Epithelial cell of esophagus (primary cell): ENCODE data around the gene GRIP1.

Experiments used
- DNase-seq: peaks from one replicate; pipeline ENCODE4 v3.0.0; 2010; ENCODE audit warnings: low read depth
- H3K4me3 ChIP-seq: 2 replicates; pipeline ENCODE4 v1.5.1; 2011; ENCODE audit warnings: mild to moderate bottlenecking, low read length, control low read depth
- TF ChIP-seq, protein P1 (sequence below): IDR thresholded peaks from 2 replicates; pipeline ENCODE4 v1.5.1; 2011; ENCODE audit warnings: low read depth, mild to moderate bottlenecking, low read length, control low read depth, inconsistent platforms; ENCODE audit not compliant: insufficient read depth; ENCODE audit errors: missing control alignments

GRIP1 gene

GRCh38 chr12:66717036-66717673 is 38.3 kb upstream of the GRIP1 start:
- TF ChIP-seq, protein P1, sequence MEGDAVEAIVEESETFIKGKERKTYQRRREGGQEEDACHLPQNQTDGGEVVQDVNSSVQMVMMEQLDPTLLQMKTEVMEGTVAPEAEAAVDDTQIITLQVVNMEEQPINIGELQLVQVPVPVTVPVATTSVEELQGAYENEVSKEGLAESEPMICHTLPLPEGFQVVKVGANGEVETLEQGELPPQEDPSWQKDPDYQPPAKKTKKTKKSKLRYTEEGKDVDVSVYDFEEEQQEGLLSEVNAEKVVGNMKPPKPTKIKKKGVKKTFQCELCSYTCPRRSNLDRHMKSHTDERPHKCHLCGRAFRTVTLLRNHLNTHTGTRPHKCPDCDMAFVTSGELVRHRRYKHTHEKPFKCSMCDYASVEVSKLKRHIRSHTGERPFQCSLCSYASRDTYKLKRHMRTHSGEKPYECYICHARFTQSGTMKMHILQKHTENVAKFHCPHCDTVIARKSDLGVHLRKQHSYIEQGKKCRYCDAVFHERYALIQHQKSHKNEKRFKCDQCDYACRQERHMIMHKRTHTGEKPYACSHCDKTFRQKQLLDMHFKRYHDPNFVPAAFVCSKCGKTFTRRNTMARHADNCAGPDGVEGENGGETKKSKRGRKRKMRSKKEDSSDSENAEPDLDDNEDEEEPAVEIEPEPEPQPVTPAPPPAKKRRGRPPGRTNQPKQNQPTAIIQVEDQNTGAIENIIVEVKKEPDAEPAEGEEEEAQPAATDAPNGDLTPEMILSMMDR, result peak; percentile 4
- no peak for DNase-seq
- no peak overlapping the region for H3K4me3 ChIP-seq

- no peak for DNase-seq
- TF ChIP-seq, protein P1, result no peak
- H3K4me3 ChIP-seq, result no peak overlapping the region
Observed at GRCh38 chr12:66716522-66716921, 37.6 kb upstream of the GRIP1 start.

- no peak for DNase-seq
- TF ChIP-seq, protein P1, result no peak
- no peak overlapping the region for H3K4me3 ChIP-seq
Observed at GRCh38 chr12:66714709-66715108, 35.8 kb upstream of the GRIP1 start.

DNA sequence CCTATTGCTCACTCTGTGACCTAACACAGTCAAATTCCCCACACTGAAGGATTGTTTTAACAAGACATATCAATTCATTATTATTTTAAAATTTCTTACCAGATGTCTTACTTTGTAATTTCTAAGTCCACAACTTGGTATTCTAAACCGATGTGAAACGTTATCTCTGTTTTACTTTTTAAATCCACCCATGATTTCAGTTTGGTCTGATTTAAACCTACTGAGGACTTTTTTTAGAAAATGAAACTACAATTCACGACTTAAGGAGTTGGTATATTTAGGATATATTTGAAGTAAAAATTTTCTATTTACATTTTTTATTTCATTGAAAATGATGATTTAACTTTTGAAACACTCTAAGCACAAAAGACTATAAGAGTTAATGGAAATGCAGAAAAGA is 35.1 kb upstream of the GRIP1 start:
- DNase-seq, result no peak

DNA sequence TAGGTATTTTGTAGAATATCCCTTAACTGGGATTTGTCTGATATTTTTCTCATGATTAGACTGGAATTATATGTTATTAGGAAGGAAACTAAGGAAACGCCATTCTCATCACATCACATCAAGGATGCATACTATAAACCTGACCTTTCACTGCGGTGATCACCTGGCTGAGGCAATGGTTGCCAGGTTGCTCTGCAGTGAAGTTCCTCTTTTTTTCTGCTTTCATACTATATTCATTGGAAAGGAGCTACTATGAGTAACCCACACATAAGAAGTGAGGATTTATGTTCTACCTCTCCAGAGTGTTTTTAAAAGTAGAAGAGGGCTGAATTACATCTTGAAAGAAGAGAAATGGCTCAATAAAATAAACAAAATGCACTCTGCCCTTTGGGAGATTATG is 31.0 kb upstream of the GRIP1 start:
- TF ChIP-seq, protein P1, result no peak
- no peak overlapping the region for H3K4me3 ChIP-seq
- no peak for DNase-seq

More for the DNA sequence above, 35.1 kb upstream of the GRIP1 start:
- no peak overlapping the region for H3K4me3 ChIP-seq
- TF ChIP-seq, protein P1, result no peak

DNA sequence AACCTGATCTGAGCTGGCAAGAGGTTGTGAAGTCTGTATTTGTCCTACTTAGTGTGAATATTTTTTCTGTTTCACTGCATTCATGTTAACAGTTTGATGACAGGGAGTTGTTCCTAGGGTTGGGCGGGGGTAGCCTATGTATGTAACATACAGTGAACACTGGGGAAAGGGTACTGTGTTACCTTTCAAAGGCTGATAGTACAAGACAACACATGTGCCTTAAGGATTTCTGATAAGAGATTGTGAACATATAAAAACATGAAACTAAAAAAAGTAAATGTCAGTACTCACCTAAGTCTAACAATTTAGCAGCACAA is 30.5 kb upstream of the GRIP1 start:
- no peak overlapping the region for H3K4me3 ChIP-seq
- no peak for DNase-seq
- TF ChIP-seq, protein P1, result no peak
